Smooth muscle cell (in vitro differentiated cells): ENCODE results near the gene CHID1. TPM values are rescaled to one million over a fixed set of nuclear protein-coding genes. Genes with fewer than 3 reads are reported as not detected.

Experiments used
- DNase-seq: peaks from one replicate; lab custom pipeline; 2025; ENCODE audit not compliant: unreplicated experiment; lab: John Stamatoyannopoulos, UW
- H2AFZ ChIP-seq: fragments of 200-600 bp; sonication (generic); 2 replicates; pipeline ENCODE4 v1.6.0; 2016; ENCODE audit warnings: antibody characterized with exemption, low read depth, mild to moderate bottlenecking
- H3F3A ChIP-seq: fragments of 200-600 bp; sonication (generic); 2 replicates; pipeline ENCODE4 v1.6.0; 2017; ENCODE audit warnings: antibody characterized with exemption, low read depth
- H3K27ac ChIP-seq: fragments of 200-600 bp; sonication (generic); 2 replicates; pipeline ENCODE4 v1.5.1; 2016; ENCODE audit warnings: low read depth, mild to moderate bottlenecking
- H3K27me3 ChIP-seq: fragments of 200-600 bp; sonication (generic); 2 replicates; pipeline ENCODE4 v1.6.1; 2016; ENCODE audit warnings: low read depth, mild to moderate bottlenecking
- H3K36me3 ChIP-seq: fragments of 200-600 bp; sonication (generic); 2 replicates; pipeline ENCODE4 v1.5.1; 2016; ENCODE audit warnings: low read depth
- H3K4me1 ChIP-seq: fragments of 200-600 bp; sonication (generic); 2 replicates; pipeline ENCODE4 v1.5.1; 2016; ENCODE audit warnings: low read depth
- H3K4me2 ChIP-seq: fragments of 200-600 bp; sonication (generic); 2 replicates; pipeline ENCODE4 v1.6.0; 2016; ENCODE audit warnings: mild to moderate bottlenecking
- H3K4me3 ChIP-seq: fragments of 200-600 bp; sonication (generic); 2 replicates; pipeline ENCODE4 v1.5.1; 2016; ENCODE audit warnings: mild to moderate bottlenecking
- H3K79me2 ChIP-seq: fragments of 200-600 bp; sonication (generic); 2 replicates; pipeline ENCODE4 v1.6.0; 2016; ENCODE audit warnings: low read depth, mild to moderate bottlenecking
- H3K9ac ChIP-seq: fragments of 200-600 bp; sonication (generic); 2 replicates; pipeline ENCODE4 v1.6.0; 2016; ENCODE audit warnings: low read depth
- H3K9me3 ChIP-seq: fragments of 200-600 bp; sonication (generic); replicated peaks from 2 replicates; pipeline ENCODE4 v1.5.1; 2016; ENCODE audit warnings: low read depth
- H4K20me1 ChIP-seq: fragments of 200-600 bp; sonication (generic); 2 replicates; pipeline ENCODE4 v1.6.0; 2016; ENCODE audit warnings: low read depth
- WGBS: methylation state at CpG from one replicate; pipeline ENCODE4 v1.1.7; 2016; ENCODE audit warnings: low lambda C conversion rate; 5-methylcytosine and 5-hydroxymethylcytosine counted together
- polyA plus RNA-seq: library from polyadenylated mRNA; unstranded; fragments of >200 nt; fragmentation: Nextera tagmentation; extraction: Ambion mirVana; gene quantifications from 2 replicates; pipeline ENCODE4 v1.2.1, GENCODE V29; 2016
- total RNA-seq: library from RNA; depleted of rRNA; stranded (reverse); fragments of >200 nt; gene quantifications from 2 replicates; pipeline ENCODE4 v1.2.3, GENCODE V29; 2014
- TF ChIP-seq, protein P1 (sequence below): fragments of 200-600 bp; sonication (generic); IDR thresholded peaks from 2 replicates; pipeline ENCODE4 v1.5.1; 2017; ENCODE audit warnings: borderline replicate concordance, mild to moderate bottlenecking, antibody characterized with exemption; ENCODE audit not compliant: insufficient read depth, poor library complexity, severe bottlenecking

Gene CHID1
- total and polyA plus RNA-seq, 2 experiments from 2014 or later: 54.3 to 181 TPM

GRCh38 chr11:866481-866880 lies 44.1 kb downstream of the CHID1 start:
- Histone ChIP-seq H3K4me1 (peaks cover 10% of the 10 kb centered on the region), H3K36me3 (no peaks in the 10 kb centered on the region), H2AFZ (no peak overlapping the region), H3K79me2 (no peaks in the 10 kb centered on the region), H3K27me3 (no peaks in the 10 kb centered on the region), H3K9me3 (no peaks in the 10 kb centered on the region), H3K27ac (no peak overlapping the region), H3K4me3 (no peak overlapping the region), H3F3A (no peaks in the 10 kb centered on the region), H3K9ac (no peak overlapping the region), H4K20me1 (peaks cover 29% of the 10 kb centered on the region), H3K4me2 (no peak overlapping the region)
- TF ChIP-seq, protein P1, sequence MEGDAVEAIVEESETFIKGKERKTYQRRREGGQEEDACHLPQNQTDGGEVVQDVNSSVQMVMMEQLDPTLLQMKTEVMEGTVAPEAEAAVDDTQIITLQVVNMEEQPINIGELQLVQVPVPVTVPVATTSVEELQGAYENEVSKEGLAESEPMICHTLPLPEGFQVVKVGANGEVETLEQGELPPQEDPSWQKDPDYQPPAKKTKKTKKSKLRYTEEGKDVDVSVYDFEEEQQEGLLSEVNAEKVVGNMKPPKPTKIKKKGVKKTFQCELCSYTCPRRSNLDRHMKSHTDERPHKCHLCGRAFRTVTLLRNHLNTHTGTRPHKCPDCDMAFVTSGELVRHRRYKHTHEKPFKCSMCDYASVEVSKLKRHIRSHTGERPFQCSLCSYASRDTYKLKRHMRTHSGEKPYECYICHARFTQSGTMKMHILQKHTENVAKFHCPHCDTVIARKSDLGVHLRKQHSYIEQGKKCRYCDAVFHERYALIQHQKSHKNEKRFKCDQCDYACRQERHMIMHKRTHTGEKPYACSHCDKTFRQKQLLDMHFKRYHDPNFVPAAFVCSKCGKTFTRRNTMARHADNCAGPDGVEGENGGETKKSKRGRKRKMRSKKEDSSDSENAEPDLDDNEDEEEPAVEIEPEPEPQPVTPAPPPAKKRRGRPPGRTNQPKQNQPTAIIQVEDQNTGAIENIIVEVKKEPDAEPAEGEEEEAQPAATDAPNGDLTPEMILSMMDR: no peak
- no peak for DNase-seq
- 95% methylated on average over 14 of the region's 14 CpGs for WGBS

- H4K20me1 ChIP-seq: peaks cover 33% of the 10 kb centered on the region
- H3K9me3 ChIP-seq: no peaks in the 10 kb centered on the region
- DNase-seq: no peak
- H3K4me2 ChIP-seq: no peak overlapping the region
- H3F3A ChIP-seq: no peaks in the 10 kb centered on the region
- peaks cover 10% of the 10 kb centered on the region for H3K4me1 ChIP-seq
- H3K79me2 ChIP-seq: no peaks in the 10 kb centered on the region
- H3K36me3 ChIP-seq: no peaks in the 10 kb centered on the region
- no peaks in the 10 kb centered on the region for H3K27me3 ChIP-seq
- H3K27ac ChIP-seq: no peak overlapping the region
- H2AFZ ChIP-seq: no peak overlapping the region
- WGBS: 91% methylated on average over 38 of the region's 41 CpGs
- TF ChIP-seq, protein P1: no peak
- H3K4me3 ChIP-seq: no peak overlapping the region
- H3K9ac ChIP-seq: no peak overlapping the region
These were observed 44.9 kb downstream of the CHID1 start for GRCh38 chr11:865462-866430.

DNA sequence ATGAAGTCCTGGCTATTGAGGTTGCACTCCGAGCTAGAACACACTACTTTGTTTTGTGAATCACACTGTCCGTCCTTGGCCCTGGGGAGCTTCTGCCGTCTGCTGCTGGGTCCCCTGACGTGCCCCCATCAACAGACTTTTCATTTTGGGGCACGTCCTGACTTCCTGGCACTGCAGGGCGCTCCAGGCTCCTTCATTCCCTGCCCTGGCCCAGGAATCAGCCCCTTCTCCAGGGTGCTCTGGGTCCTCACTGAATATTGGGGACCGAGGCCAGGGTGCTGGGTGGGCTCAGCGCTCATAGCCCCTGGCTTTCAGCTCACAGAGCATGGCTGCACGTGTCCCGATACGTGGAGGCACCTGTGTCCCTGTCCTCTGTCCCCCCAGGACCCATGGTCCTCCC lies 45.7 kb downstream of the CHID1 start:
- H3K4me1 ChIP-seq: peaks cover 11% of the 10 kb centered on the region
- H3K27me3 ChIP-seq: no peaks in the 10 kb centered on the region
- H3K9me3 ChIP-seq: no peaks in the 10 kb centered on the region
- H2AFZ ChIP-seq: no peak overlapping the region
- DNase-seq: no peak
- WGBS: 88% methylated on average over 8 of the region's 11 CpGs
- no peaks in the 10 kb centered on the region for H3K79me2 ChIP-seq
- no peak overlapping the region for H3K4me2 ChIP-seq
- no peak overlapping the region for H3K27ac ChIP-seq
- H4K20me1 ChIP-seq: peaks cover 42% of the 10 kb centered on the region
- no peak overlapping the region for H3K9ac ChIP-seq
- H3K4me3 ChIP-seq: no peak overlapping the region
- TF ChIP-seq, protein P1: no peak
- H3F3A ChIP-seq: no peaks in the 10 kb centered on the region
- H3K36me3 ChIP-seq: no peaks in the 10 kb centered on the region
